HL-60 (cell line): Measurements from ENCODE around the gene CFAP43.

ENCODE experiments used
- DNase-seq, 2 experiments: peaks; one replicate each; pipeline ENCODE4 v3.0.0-alpha.2; 2010 to 2020; ENCODE audit warnings: low read depth in 1 of 2, low spot score in 1 of 2
- H3K27ac ChIP-seq: fragments of 250-450 bp; sonication (Bioruptor Pico); replicated peaks from 2 replicates; pipeline ENCODE4 v1.5.1; 2020; ENCODE audit warnings: mild to moderate bottlenecking, moderate library complexity
- H3K27me3 ChIP-seq: fragments of 250-450 bp; sonication (Bioruptor Pico); 2 replicates; pipeline ENCODE4 v1.5.1; 2021; ENCODE audit warnings: mild to moderate bottlenecking, moderate library complexity; ENCODE audit not compliant: insufficient read depth, poor library complexity, severe bottlenecking
- H3K4me3 ChIP-seq: replicated peaks from 2 replicates; pipeline ENCODE4 v1.5.1; 2011; ENCODE audit warnings: mild to moderate bottlenecking, control low read depth, low read length; ENCODE audit not compliant: insufficient read depth
- CTCF ChIP-seq: IDR thresholded peaks from one replicate; pipeline ENCODE4 v1.5.1; 2011; ENCODE audit warnings: low read length, control low read depth, inconsistent platforms; ENCODE audit not compliant: insufficient read depth
- GABPA ChIP-seq: IDR thresholded peaks from 2 replicates; pipeline ENCODE4 v1.6.1; 2012; ENCODE audit warnings: low read depth
- POLR2AphosphoS5 ChIP-seq: IDR thresholded peaks from 2 replicates; pipeline ENCODE4 v1.6.1; 2012; ENCODE audit warnings: low read depth
- REST ChIP-seq: IDR thresholded peaks from 2 replicates; pipeline ENCODE4 v1.6.1; 2012; ENCODE audit warnings: low read depth; ENCODE audit not compliant: insufficient replicate concordance
- SPI1 ChIP-seq: IDR thresholded peaks from 2 replicates; pipeline ENCODE4 v1.6.1; 2012; ENCODE audit warnings: low read depth, mild to moderate bottlenecking, borderline replicate concordance

The CFAP43 gene

GRCh38 chr10:104277785-104278184, 45.6 kb upstream of the CFAP43 start:
- H3K27ac ChIP-seq, result no peak overlapping the region
- no peak overlapping the region for H3K4me3 ChIP-seq
- no peaks in the 10 kb centered on the region for H3K27me3 ChIP-seq
- DNase-seq, result no peak
- no peak for TF ChIP-seq POLR2AphosphoS5
- no peak for TF ChIP-seq SPI1
- TF ChIP-seq REST, result no peak
- no peak for TF ChIP-seq CTCF
- TF ChIP-seq GABPA, result no peak

- Histone ChIP-seq H3K4me3 (no peak overlapping the region), H3K27me3 (no peaks in the 10 kb centered on the region), H3K27ac (no peak overlapping the region)
- DNase-seq, result no peak
- TF ChIP-seq REST (no peak), POLR2AphosphoS5 (no peak), CTCF (no peak), GABPA (no peak), SPI1 (no peak)
These were observed 44.0 kb upstream of the CFAP43 start for GRCh38 chr10:104276192-104276591.

- peak in 1 of 2 experiments; percentile 36 for DNase-seq
These were observed 42.9 kb upstream of the CFAP43 start for GRCh38 chr10:104274762-104275721.

More at GRCh38 chr10:104274762-104275721, 42.9 kb upstream of the CFAP43 start:
- Histone ChIP-seq H3K27me3 (no peaks in the 10 kb centered on the region), H3K27ac (no peak overlapping the region), H3K4me3 (peak overlapping the region; percentile 25)
- TF ChIP-seq CTCF (peak; percentile 62), POLR2AphosphoS5 (no peak)
